ENCODE measurements around the gene PRR14.

- no peak for TF ChIP-seq CTCF (IDR thresholded peaks at IDR 0.05)
- no peak for TF ChIP-seq POLR2A (IDR thresholded peaks at IDR 0.05)
Measured at GRCh38 chr16:30662449-30662848, 11.7 kb downstream of the PRR14 start.
